Fibroblast of upper back skin (primary cell): ENCODE measurements around the gene PIK3R6.
A peak's percentile ranks its signal among the peaks of the same experiment; 100 is the strongest.
"Not testable (repeated sequence)": the region's sequence is repeated elsewhere in the genome, so short reads cannot be mapped to it uniquely, and the experiment has no call there.

Experiments
- DNase-seq: peaks from one replicate; pipeline ENCODE4 v3.0.0-alpha.2; 2013

Gene PIK3R6

DNA sequence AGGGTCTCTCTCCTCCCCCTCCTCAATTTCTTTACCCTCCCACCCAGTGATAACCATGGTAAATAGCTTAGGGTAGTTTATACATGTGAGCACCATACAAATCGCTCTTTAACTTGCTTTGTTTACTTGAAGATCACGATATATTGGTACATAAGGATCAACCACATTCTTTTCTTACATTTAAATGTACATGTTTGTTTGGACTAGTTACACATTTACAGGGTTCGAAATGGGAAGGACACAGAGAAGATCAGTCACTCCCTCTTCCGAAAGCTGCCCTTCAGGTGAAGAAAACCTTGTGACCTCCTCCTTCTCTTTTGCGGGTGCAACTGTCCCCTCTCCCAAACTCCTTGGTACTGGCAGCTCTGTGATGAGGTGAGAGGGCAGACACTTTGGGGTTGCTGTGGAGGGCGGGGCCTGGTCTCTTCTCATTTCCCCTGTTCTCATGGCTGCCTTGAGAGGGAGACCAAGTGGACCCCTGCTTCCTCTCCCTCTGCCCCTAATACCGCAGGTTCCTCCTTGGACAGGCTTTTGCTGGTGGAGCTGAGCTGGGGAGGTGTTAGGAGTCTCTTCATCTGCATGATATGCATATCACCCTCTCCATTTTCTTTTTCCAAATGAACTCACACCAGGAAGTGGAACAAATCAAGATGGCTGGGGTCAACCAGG, 4.7 kb upstream of the PIK3R6 start:
- DNase-seq = no peak

DNA sequence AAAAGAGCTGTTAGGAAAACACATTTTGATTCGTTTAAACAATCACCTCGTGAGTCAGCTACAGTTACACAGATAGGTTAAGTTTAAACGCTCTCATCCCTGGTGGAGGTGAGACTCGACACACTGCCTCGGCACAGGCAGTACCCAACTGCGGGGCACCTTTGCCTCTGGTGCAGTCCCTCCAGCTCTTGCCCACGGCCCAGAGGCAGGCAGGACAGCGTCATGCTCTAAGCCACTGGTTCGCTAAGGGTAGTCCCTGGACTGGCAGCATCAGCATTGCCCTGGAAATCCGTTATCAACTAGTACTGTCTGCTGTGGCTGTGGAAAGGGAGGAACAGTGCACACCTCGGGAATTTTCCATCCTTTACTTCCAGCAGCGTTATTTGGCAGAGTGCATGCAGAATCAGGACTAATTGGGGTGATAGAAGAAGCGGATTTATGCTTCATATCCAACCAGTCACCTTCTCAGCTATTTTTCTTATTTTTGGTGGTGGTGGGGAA, 3.7 kb upstream of the PIK3R6 start:
- DNase-seq = no peak

DNA sequence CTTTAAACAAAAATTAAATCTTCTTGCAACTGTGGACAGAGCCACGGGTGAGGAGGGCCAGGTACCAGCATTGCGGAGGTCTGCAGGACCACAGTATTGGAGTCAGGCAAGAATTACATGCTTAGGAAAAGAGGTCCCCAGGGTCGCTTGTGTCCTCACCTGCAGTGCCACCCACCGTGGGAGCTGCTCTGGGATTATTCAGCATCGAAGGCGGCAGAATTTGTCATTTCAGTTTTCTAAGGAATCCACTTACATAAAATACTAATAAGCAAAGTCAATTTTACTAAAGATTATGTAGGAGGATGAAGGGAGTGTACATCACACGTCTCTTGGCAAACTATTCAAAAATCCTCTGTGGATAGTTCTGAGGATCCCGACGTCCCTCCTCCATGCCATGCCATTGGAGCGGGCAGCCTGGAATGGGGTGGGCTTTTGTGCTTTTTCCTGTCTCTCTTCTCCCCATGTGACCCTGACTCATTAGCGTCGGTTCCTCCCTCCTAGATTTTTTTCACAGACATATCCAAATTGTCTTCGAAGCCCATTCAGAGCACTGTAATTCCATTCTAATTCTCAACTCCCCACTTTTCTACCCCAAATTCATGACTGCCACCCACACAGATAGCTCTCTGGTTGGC, 3.0 kb upstream of the PIK3R6 start:
- DNase-seq = no peak

DNA sequence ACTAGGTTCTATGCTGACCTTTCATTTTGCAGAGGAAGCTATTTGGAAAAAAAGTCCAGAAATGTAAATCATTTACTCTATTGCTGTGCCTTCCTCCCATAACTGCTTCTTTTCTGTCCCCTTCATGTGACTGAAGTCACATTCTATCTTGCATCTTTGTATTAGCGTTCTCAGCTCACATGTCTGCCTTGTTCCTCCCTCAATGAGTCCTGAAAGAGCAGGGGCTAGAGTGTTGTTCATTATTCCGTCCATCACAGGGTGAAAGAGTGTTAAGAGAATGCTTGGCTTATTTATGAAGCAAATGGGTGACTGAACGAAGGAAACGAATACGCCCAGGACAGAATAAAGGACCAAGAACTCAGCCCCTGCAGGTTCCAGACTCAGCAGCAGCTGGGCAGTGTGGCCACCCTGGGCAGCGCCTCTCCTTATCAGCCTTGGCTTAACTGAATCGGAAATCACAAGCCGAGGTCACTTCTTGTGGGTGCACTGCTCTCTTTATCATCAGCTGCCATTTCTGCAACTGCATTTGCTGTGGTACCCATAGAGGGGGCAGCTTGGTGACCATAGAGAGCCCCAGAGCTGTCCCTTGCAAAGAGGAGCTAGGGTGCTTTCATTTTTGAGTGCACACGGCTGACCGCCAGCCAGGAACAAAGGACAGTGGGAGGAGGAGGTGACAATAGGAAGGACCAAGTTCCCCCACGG, 1.8 kb upstream of the PIK3R6 start:
- no peak for DNase-seq

- no peak for DNase-seq
These were observed 1.1 kb upstream of the PIK3R6 start for GRCh38 chr17:8868529-8868951.

DNA sequence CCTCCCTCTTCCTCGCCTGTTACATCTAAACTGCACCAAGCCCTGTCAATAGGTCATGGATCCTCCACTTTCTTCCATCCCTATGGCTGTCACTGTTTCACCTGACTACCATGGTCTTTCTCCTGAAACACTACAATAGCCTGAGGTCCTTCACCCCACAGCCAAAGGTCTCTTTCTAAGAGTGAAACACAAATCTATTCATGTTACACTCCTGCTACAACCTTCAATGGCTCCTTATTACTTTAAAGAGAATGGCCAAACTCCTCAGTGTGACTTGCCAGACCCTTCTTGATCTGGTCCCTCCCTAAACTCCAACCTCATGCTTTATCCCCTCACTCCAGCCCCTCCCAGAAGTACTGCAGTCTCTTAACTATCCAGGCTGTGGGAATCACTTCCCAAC, 618 bp upstream of the PIK3R6 start:
- DNase-seq = no peak

GRCh38 chr17:8865811-8866210, 1.7 kb downstream of the PIK3R6 start:
- no peak for DNase-seq

GRCh38 chr17:8865385-8865784, 2.1 kb downstream of the PIK3R6 start:
- DNase-seq = no peak

- DNase-seq = no peak
These were observed 5.0 kb downstream of the PIK3R6 start for GRCh38 chr17:8862213-8863056.

DNA sequence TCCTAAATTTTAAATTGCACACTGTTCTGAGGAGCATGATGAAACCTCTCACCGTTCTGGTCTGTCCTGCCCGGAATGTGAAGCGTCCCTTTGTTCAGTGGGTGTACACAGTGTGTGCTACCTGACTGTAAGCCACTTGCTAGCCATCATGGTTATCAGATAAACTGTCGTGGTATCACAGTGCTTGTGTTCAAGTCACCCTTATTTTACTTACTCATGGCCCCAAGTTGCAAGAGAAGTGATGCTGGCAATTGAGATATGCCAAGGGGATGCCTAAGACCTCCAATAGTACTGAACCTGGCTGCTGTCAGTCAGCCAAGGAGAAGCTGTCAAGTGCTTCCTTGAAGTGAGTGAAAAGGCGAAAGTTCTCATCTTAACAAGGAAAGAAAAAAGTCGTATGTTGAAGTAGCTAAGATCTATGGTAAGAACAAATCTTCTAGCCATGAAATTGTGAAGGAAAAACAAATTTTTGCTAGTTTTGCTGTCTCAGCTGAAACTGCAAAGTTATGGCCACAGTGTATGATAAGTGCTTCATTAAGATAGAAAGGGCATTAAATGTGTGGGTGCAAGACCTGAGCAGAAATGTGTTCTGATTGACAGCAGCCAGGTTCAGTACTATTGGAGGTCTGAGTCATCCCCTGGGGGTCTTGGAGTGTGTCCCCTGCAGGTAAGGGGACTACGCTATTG, 5.8 kb downstream of the PIK3R6 start:
- DNase-seq = no peak

- DNase-seq = no peak
These were observed 7.6 kb downstream of the PIK3R6 start for GRCh38 chr17:8859804-8860430.

GRCh38 chr17:8859027-8859803, 8.3 kb downstream of the PIK3R6 start:
- peak; percentile 82 for DNase-seq

GRCh38 chr17:8857919-8858318, 9.6 kb downstream of the PIK3R6 start:
- peak; percentile 93 for DNase-seq

DNA sequence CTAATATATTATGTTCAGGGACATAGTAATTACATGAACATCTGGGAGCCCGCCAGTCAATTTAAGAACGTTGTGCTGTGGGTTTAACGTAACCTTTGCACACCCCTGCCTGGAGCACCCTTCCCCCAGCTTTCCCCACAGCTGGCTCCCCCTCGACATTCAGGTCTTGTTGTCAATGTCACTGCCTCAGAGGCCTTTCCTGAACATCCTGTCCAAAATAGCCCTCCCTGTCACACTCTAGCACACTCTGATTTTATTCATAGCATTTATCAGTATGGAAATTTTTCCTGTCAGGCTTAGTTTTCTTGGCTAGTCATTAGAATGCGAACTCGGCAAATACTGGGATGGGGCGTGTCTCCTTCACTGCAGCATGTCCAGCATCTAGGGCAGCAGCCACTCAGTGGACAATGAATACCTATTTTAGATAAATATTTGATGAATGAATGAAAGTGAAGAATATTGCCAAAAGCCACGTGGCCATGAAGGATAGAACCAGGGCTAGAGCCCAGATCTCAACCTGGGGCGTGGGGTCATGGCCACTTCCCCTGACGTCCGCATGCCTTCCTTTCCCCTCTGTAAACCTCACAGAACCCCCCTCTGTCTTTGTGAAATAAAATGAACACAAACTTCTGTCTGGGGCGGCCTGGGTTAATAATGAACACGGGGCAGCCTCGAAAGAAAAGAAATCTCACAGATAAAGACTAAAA, 10.5 kb downstream of the PIK3R6 start:
- DNase-seq = no peak

- not testable (repeated sequence) for DNase-seq
These were observed 11.3 kb downstream of the PIK3R6 start for GRCh38 chr17:8856205-8856603.

DNA sequence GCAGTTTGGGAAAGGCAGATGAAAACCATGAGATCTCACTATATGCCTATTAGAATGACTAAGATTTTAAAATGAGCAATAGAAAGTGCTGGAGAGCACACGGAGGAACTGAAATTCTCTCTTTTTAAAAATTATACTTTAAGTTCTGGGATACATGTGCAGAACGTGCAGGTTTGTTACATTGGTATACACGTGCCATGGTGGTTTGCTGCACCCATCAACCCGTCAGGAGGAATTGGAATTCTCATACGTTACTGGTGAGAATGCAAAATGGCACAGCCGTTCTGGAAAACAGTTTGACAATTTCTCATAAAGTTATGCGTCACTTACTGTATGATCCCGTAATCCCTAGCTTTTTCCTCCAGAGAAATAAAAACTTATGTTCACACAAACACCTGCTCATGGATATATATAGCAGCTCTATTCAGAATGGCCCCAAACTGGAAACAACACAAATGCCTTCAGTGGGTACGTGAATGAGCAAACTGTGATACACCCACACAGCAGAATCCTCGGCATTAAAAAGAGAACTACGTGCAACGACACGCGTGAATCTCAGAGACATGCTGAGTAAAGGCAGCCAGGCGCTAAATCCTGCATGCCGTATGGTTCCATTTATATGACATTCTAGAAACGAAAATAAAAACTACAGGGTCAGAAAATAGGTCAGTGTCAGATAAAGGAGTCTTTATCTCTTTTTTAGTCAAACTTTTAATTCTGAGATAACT, 11.8 kb downstream of the PIK3R6 start:
- DNase-seq = no peak

GRCh38 chr17:8851600-8851999, 15.9 kb downstream of the PIK3R6 start:
- DNase-seq = no peak

DNA sequence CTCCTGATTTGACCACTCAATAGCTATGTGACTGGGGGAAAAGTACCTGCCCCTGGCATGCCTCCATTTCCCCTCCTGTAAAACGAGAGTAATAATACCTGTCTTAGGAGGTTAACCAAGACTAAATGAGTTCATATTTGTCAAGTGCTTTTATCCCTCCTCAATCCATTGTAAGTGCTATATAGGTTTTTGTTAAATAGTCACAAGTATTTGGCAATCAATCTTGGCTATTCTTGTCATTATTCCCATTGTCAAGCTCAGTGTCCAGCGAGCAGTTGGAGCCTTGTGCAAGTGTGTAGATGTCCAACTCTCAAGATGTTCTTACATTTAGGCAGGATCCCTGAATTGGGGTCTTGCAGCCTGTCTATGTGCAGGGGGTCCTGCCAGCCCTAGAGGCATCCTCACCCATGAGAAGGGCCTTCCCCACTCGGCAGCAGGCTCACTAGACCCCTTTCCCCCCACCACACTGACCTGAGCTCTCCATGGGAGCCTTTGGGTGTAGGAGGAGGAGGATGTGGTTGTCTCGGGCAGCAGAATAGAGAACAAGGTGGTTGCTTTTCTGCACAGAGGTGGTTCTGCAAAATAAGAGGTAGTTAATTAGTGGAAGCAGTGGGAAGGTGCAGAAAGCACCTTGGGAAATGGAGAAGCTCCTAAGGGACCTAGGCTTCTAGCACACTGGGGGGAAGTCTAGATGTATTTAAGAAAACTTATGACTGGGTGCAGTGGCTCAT, 18.0 kb downstream of the PIK3R6 start:
- no peak for DNase-seq

GRCh38 chr17:8847891-8848290, 19.6 kb downstream of the PIK3R6 start:
- no peak for DNase-seq
